ENCODE results near the gene STARD8. TPM values are rescaled to one million over a fixed set of nuclear protein-coding genes. Genes with fewer than 3 reads are reported as not detected.

Gene STARD8
- polyA plus RNA-seq, 1 experiment = 2.9 TPM

DNA sequence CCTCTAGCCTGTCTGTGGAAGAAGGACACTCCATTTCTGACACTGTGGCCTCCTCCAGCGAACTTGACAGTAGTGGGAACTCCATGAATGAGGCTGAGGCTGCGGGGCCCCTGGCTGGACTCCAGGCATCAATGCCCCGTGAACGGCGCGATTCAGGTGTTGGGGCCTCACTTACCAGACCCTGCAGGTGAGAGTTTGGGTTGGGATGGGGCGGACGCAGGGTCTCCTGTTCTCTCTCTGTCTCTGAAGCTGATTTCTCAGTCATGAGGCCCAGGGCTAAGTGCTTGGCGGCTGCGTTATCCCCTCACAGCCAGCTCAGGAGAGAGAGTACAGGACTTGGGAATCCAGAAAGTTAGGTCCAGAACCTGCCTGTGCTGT is 71.0 kb downstream of the STARD8 start:
- DNase-seq (ENCODE audit: low read depth) = no peak
- TF ChIP-seq, protein P1, sequence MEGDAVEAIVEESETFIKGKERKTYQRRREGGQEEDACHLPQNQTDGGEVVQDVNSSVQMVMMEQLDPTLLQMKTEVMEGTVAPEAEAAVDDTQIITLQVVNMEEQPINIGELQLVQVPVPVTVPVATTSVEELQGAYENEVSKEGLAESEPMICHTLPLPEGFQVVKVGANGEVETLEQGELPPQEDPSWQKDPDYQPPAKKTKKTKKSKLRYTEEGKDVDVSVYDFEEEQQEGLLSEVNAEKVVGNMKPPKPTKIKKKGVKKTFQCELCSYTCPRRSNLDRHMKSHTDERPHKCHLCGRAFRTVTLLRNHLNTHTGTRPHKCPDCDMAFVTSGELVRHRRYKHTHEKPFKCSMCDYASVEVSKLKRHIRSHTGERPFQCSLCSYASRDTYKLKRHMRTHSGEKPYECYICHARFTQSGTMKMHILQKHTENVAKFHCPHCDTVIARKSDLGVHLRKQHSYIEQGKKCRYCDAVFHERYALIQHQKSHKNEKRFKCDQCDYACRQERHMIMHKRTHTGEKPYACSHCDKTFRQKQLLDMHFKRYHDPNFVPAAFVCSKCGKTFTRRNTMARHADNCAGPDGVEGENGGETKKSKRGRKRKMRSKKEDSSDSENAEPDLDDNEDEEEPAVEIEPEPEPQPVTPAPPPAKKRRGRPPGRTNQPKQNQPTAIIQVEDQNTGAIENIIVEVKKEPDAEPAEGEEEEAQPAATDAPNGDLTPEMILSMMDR (IDR thresholded peaks at IDR 0.05; ENCODE audit: insufficient read depth, low read depth, low read length) = no peak
- CTCF ChIA-PET = no interaction called here

DNA sequence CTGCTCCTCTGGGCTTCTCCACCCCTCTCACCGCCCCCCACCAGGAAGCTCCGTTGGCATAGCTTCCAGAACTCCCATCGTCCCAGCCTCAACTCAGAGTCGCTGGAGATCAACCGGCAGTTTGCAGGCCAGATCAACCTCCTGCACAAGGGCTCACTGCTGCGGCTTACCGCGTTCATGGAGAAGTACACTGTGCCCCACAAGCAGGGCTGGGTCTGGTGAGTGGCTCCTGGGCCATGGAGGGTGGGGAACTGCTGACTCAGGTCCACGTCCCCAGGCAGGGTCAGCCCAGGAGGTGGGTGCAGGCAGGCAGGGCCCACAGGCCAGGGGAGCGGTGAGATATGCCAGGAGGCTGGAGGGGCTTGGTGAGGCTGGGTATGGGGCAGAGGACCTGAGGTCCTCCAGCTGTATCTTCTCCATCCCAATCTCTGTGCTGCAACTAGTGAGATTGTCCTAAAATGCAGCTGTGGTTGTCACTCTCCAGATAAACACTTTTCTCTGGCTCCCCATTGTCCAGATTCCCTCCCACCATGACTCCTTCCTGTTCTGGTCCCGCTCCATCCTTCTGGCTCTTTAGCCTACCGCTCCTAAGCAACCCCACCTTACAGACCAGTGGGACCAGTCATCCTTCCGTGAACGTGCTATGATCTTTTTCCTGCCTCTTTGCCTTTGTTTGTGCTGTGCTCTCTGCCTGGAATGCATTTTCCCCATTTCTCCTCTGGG is 71.9 kb downstream of the STARD8 start:
- H3K36me3 ChIP-seq (ENCODE audit: control insufficient read depth, insufficient read depth, low read length) = peaks cover 2% of the 10 kb centered on the region
- ChIA-PET POLR2A (no interaction called here), CTCF (no interaction called here)
- H3K4me3 ChIP-seq (ENCODE audit: low read depth, low read length) = no peak overlapping the region
- DNase-seq (ENCODE audit: low read depth) = no peak
- TF ChIP-seq, protein P1 (IDR thresholded peaks at IDR 0.05; ENCODE audit: insufficient read depth, low read depth, low read length) = no peak
- no peaks in the 10 kb centered on the region for H3K27me3 ChIP-seq (ENCODE audit: control insufficient read depth, insufficient read depth, low read length)

More for the DNA sequence above, 71.0 kb downstream of the STARD8 start:
- POLR2A ChIA-PET = no interaction called here
- Histone ChIP-seq H3K4me3 (ENCODE audit: low read depth, low read length) (no peak overlapping the region), H3K36me3 (ENCODE audit: control insufficient read depth, insufficient read depth, low read length) (peaks cover 2% of the 10 kb centered on the region), H3K27me3 (ENCODE audit: control insufficient read depth, insufficient read depth, low read length) (no peaks in the 10 kb centered on the region)

DNA sequence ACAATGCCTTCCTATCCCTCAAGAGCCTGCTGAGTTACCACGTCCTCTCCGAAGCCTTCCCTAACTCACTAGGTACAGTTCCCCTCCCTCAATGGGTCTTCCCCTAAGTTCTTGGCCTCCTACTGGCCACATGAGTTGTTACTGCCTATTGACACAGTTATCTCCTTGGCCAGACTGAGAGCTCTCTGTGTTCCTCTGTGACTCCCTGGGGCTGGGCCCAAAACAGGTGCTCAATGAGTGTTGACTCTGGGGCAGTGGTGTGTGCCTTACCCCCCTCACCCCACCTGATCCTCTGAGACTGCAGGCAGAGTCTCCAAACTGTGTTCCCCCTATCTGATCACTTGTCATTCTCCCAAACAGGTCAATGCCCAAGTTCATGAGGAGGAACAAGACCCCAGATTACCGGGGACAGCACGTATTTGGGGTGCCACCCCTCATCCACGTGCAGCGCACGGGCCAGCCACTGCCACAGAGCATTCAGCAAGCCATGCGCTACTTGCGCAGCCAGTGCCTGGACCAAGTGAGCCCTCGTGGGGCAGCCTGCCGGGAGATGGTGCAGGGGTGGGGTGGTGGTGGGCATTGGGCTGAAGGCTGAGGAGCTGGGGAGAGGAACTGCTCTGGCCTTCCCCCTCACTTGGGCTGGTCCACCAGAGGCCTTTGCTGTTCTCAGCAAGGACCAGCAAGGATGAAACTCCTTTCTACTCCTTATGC is 72.6 kb downstream of the STARD8 start:
- H3K27me3 ChIP-seq (ENCODE audit: control insufficient read depth, insufficient read depth, low read length) = no peaks in the 10 kb centered on the region
- no peak overlapping the region for H3K4me3 ChIP-seq (ENCODE audit: low read depth, low read length)
- CTCF ChIA-PET = no interaction called here
- H3K36me3 ChIP-seq (ENCODE audit: control insufficient read depth, insufficient read depth, low read length) = peaks cover 2% of the 10 kb centered on the region
- POLR2A ChIA-PET = no interaction called here
- TF ChIP-seq, protein P1 (IDR thresholded peaks at IDR 0.05; ENCODE audit: insufficient read depth, low read depth, low read length) = no peak
- no peak for DNase-seq (ENCODE audit: low read depth)

DNA sequence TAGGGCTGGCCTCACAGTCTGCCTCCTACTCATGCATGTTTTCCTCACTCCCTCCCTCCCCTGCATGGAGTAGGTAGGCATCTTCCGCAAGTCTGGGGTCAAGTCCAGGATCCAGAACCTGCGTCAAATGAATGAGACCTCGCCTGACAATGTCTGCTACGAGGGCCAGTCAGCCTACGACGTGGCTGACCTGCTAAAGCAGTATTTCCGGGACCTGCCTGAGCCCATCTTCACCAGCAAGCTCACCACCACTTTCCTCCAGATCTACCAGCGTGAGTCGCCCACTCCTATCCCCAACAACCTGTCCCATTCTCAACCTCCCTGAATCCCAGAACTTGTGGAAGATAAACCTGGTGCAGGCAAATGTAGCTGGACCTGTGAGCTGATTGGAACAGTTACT is 73.4 kb downstream of the STARD8 start:
- POLR2A ChIA-PET = no interaction called here
- DNase-seq (ENCODE audit: low read depth) = no peak
- Histone ChIP-seq H3K36me3 (ENCODE audit: control insufficient read depth, insufficient read depth, low read length) (peaks cover 2% of the 10 kb centered on the region), H3K27me3 (ENCODE audit: control insufficient read depth, insufficient read depth, low read length) (no peaks in the 10 kb centered on the region), H3K4me3 (ENCODE audit: low read depth, low read length) (no peak overlapping the region)
- CTCF ChIA-PET = no interaction called here
- TF ChIP-seq, protein P1 (IDR thresholded peaks at IDR 0.05; ENCODE audit: insufficient read depth, low read depth, low read length) = no peak

DNA sequence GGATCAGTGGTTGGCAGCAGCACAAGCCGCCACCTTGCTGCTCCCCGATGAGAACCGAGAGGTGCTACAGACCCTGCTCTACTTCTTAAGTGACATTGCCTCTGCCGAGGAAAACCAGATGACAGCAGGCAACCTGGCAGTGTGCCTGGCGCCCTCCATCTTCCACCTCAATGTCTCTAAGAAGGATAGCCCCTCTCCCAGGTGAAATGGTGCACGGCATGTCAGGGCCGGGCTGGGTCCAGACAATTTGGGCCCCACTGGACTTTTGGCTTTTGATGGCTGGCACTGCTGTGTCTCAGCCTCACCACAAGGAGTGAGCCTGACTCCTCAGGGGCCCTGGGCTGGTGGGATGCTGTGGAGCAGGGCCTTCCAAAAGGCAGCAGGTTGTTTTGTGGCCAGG is 74.1 kb downstream of the STARD8 start:
- TF ChIP-seq, protein P1 (IDR thresholded peaks at IDR 0.05; ENCODE audit: insufficient read depth, low read depth, low read length) = no peak
- ChIA-PET POLR2A (no interaction called here), CTCF (no interaction called here)
- no peak overlapping the region for H3K4me3 ChIP-seq (ENCODE audit: low read depth, low read length)
- DNase-seq (ENCODE audit: low read depth) = no peak
- H3K27me3 ChIP-seq (ENCODE audit: control insufficient read depth, insufficient read depth, low read length) = no peaks in the 10 kb centered on the region
- peaks cover 2% of the 10 kb centered on the region for H3K36me3 ChIP-seq (ENCODE audit: control insufficient read depth, insufficient read depth, low read length)
